Thymus (tissue), 11 donors: ENCODE data around the gene ADSS1. TPM values are rescaled to one million over a fixed set of nuclear protein-coding genes. Genes with fewer than 3 reads are reported as not detected.

Source experiments
- DNase-seq, 9 donors: peaks; one replicate each; pipeline ENCODE4 v3.0.0-alpha.2; 2013; ENCODE audit warnings: low spot score in 9 of 9, low read depth in 6 of 9, missing footprints in 1 of 9
- H3K27ac ChIP-seq, 2 donors: one replicate each; pipeline ENCODE4 v1.5.1; 2013; ENCODE audit warnings: control low read depth in 1 of 2, low read depth in 1 of 2, low read length in 1 of 2, mild to moderate bottlenecking in 1 of 2, moderate library complexity in 1 of 2
- H3K27me3 ChIP-seq, 2 donors: one replicate each; pipeline ENCODE4 v1.5.1; 2013; ENCODE audit warnings: low read length in 1 of 2; ENCODE audit not compliant: control insufficient read depth in 2 of 2, insufficient read depth in 1 of 2
- H3K36me3 ChIP-seq, 2 donors: one replicate each; pipeline ENCODE4 v1.5.1; 2013; ENCODE audit warnings: low read length in 1 of 2, mild to moderate bottlenecking in 1 of 2, moderate library complexity in 1 of 2; ENCODE audit not compliant: control insufficient read depth in 2 of 2, insufficient read depth in 2 of 2
- H3K4me1 ChIP-seq, 2 donors: one replicate each; pipeline ENCODE4 v1.5.1; 2013; ENCODE audit warnings: low read length in 2 of 2; ENCODE audit not compliant: control insufficient read depth in 2 of 2, insufficient read depth in 2 of 2
- H3K4me3 ChIP-seq, 2 donors: one replicate each; pipeline ENCODE4 v1.5.1; 2013; ENCODE audit warnings: low read length in 2 of 2, control low read depth in 1 of 2, mild to moderate bottlenecking in 1 of 2
- H3K9me3 ChIP-seq, 2 donors: one replicate each; pipeline ENCODE4 v1.5.1; 2013; ENCODE audit warnings: low read length in 1 of 2, mild to moderate bottlenecking in 1 of 2; ENCODE audit not compliant: control insufficient read depth in 2 of 2, insufficient read depth in 1 of 2
- WGBS: extraction: QIAGEN DNeasy Blood & Tissue Kit; methylation state at CpG from one replicate; pipeline ENCODE4 v1.1.7; 2013; 5-methylcytosine and 5-hydroxymethylcytosine counted together
- polyA plus RNA-seq: library from polyadenylated mRNA; stranded (reverse); fragments of 200-250 nt; gene quantifications from one replicate; pipeline ENCODE4 v1.2.3, GENCODE V29; 2013
- total RNA-seq: library from RNA; stranded (reverse); fragments of 120-200 nt; gene quantifications from one replicate; pipeline ENCODE4 v1.2.4, GENCODE V29; 2013
- donor health status: healthy.

Gene ADSS1
- total and polyA plus RNA-seq, 2 donors, result 2.5 to 4.0 TPM

DNA sequence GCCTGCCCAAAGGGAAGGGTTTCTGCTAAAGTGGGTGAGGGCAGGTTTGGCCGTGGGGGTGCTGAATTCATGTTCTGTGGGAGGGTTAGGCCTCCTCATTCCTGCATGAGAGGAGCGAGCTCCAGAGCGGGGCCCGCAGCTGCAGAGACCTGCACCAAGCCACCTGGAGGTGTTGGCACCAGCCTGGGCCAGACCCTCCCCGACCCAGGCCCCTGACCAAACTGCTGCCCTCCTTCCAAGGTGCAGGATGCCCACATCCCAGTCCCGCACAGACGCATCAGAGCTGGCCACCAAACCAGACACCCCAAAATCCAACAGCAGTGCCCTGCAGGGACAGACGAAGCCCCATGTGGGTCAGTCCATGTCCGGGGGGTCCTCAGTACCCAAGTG is 10.6 kb downstream of the ADSS1 start:
- Histone ChIP-seq H3K36me3 (no peaks in the 10 kb centered on the region), H3K27me3 (peaks cover 0 to 3% of the 10 kb centered on the region in 2 donors), H3K9me3 (no peaks in the 10 kb centered on the region), H3K27ac (no peak overlapping the region), H3K4me1 (no peaks in the 10 kb centered on the region), H3K4me3 (no peak overlapping the region)
- 97% methylated on average over 9 of the region's 9 CpGs for WGBS
- no peak for DNase-seq

DNA sequence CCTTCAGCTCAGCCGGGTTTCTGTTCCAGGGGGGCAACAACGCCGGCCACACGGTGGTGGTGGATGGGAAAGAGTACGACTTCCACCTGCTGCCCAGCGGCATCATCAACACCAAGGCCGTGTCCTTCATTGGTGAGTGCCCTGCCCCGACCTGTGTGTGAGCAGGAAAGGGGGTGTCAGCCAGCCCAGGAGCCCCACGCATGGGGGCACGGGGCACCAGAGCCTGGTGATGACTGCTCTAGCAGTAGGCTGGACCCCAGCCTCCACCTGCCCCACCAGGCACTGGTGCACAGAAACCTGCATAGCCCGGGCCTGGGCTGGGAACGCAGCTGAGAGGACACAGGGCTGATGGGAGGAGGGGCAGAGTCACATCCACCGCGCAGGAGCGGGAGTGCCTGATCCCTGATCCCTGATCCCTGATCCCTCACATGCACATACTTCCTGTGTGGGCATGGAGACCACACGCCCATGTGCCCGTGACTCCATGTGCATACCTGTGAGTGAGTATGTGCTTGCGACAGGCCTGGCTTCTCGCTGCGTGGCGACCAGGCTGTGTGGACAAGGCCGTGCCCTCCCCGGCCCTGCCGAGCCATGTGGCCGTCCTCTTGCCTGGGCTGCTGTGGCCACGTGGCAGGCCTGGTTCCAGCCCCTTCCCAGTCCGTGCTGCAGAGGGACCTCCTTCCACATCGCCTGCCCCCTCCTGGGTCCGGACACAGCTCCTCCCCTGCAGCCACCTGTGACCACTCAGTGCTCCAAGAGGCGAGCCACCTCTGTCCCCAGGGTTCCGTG is 11.2 kb downstream of the ADSS1 start:
- Histone ChIP-seq H3K36me3 (no peaks in the 10 kb centered on the region), H3K4me1 (no peaks in the 10 kb centered on the region), H3K9me3 (no peaks in the 10 kb centered on the region), H3K27me3 (peaks cover 0 to 3% of the 10 kb centered on the region in 2 donors), H3K27ac (no peak overlapping the region), H3K4me3 (no peak overlapping the region)
- WGBS, result 96% methylated on average over 31 of the region's 31 CpGs
- no peak for DNase-seq

DNA sequence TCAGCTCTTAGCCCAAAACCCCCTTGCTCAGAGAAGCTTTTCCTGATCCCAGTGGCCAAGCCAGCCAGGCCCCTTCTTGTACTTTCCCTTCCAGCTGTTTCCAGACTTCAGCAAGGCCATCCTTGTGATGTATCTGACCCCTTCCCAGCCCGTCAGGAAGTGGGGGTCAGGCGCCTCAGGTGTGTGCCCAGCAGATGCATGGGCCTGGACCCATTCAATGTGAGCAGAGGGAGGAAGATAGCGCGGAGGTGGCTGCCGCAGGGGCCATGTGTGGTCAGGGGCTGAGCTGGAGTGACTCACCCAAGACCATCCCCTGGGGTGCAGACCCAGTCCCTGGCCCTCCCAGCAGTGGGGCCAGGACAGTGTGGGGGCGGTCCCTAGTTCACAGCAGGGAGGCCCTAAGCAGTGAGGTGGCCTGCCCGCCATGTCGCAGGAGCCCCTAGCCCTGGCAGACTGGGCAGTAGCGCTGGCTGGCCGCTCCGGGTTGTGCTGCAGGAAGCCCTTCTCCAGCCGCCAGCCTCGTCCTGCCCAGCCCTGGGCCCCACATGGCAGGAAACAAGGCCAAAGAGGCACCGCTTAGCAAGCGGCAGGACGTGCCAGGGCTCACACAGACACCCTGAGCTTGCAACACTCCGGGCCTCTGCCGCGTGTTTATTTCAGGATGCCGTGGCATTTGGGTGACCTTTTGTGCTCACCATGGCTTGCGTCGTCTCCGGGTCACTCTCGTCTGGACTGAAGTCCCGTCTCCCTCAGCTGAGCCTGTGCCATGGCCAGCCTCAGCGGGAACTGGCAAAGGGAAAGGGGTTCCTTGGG is 12.0 kb downstream of the ADSS1 start:
- no peaks in the 10 kb centered on the region for H3K36me3 ChIP-seq
- no peaks in the 10 kb centered on the region for H3K4me1 ChIP-seq
- no peaks in the 10 kb centered on the region for H3K9me3 ChIP-seq
- DNase-seq, result no peak
- H3K27me3 ChIP-seq, result peaks cover 0 to 3% of the 10 kb centered on the region in 2 donors
- WGBS, result 77% methylated on average over 26 of the region's 26 CpGs
- H3K27ac ChIP-seq, result no peak overlapping the region
- H3K4me3 ChIP-seq, result no peak overlapping the region

DNA sequence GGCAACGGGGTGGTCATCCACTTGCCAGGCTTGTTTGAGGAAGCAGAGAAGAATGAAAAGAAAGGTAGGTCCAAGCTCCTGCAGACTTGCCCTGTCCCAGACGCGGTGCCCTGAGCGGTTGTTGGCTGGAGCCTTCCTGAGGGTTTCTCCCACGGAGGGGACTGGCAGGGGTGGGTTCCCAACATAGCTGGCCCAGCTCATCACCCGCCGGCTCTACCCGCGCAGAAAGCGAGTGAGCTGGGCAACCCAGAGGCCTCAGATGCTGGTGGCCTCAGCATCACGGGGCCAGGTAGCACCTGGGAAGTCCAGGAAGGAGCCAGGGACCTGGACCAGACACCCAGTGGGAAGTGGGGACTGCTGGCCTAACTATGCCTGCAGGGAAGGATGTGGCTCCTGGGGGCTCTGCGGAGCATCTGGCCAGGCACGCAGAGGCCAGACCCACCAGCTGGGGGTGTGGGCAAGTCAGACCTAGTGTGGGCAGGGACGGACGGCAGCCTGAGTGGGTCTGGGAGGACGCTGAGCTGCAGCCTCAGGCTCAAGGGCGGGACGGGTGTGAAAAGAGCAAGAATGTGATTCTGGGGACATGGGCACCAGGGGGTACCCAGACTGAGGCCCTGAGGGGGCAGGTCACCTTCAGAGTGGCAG is 14.5 kb downstream of the ADSS1 start:
- H3K4me1 ChIP-seq, result no peaks in the 10 kb centered on the region
- H3K4me3 ChIP-seq, result no peak overlapping the region
- H3K27me3 ChIP-seq, result peaks cover 0 to 3% of the 10 kb centered on the region in 2 donors
- no peaks in the 10 kb centered on the region for H3K9me3 ChIP-seq
- no peak overlapping the region for H3K27ac ChIP-seq
- no peak for DNase-seq
- no peaks in the 10 kb centered on the region for H3K36me3 ChIP-seq
- WGBS, result 95% methylated on average over 18 of the region's 18 CpGs

DNA sequence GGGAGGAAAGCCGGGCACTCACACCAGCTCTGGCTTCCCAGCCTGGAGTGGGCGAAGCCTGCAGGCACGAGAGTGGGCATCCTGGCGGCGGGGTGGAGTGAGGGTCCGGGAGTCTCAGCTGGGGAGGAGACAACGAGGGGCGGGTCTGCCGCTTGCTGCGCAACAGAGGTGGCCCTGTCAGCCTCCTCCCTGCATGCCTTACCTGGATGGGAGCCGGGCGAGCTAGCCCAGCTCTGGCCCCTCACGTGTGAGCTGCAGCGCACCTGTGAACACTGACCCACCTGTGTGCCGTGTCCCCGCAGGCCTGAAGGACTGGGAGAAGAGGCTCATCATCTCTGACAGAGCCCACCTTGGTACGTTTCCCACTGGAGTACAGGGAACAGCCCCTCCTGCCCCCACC is 15.0 kb downstream of the ADSS1 start:
- Histone ChIP-seq H3K9me3 (no peaks in the 10 kb centered on the region), H3K4me1 (no peaks in the 10 kb centered on the region), H3K36me3 (no peaks in the 10 kb centered on the region), H3K27me3 (peaks cover 0 to 3% of the 10 kb centered on the region in 2 donors), H3K4me3 (no peak overlapping the region), H3K27ac (no peak overlapping the region)
- no peak for DNase-seq
- 97% methylated on average over 17 of the region's 17 CpGs for WGBS

GRCh38 chr14:104739546-104740516 is 15.8 kb downstream of the ADSS1 start:
- Histone ChIP-seq H3K36me3 (no peaks in the 10 kb centered on the region), H3K9me3 (no peaks in the 10 kb centered on the region), H3K4me3 (no peak overlapping the region), H3K27ac (no peak overlapping the region), H3K4me1 (no peaks in the 10 kb centered on the region), H3K27me3 (peaks cover 0 to 3% of the 10 kb centered on the region in 2 donors)
- WGBS, result 95% methylated on average over 29 of the region's 29 CpGs
- DNase-seq, result no peak

- Histone ChIP-seq H3K27me3 (peaks cover 0 to 1% of the 10 kb centered on the region in 2 donors), H3K9me3 (no peaks in the 10 kb centered on the region), H3K4me3 (no peak overlapping the region), H3K27ac (no peak overlapping the region), H3K4me1 (peaks cover 0 to 10% of the 10 kb centered on the region in 2 donors), H3K36me3 (no peaks in the 10 kb centered on the region)
- no peak for DNase-seq
- WGBS, result 95% methylated on average over 29 of the region's 29 CpGs
Observed at GRCh38 chr14:104741108-104741802, 17.2 kb downstream of the ADSS1 start.

- H3K36me3 ChIP-seq, result no peaks in the 10 kb centered on the region
- H3K4me1 ChIP-seq, result peaks cover 0 to 16% of the 10 kb centered on the region in 2 donors
- H3K4me3 ChIP-seq, result no peak overlapping the region
- no peak for DNase-seq
- no peaks in the 10 kb centered on the region for H3K9me3 ChIP-seq
- H3K27me3 ChIP-seq, result no peaks in the 10 kb centered on the region
- H3K27ac ChIP-seq, result no peak overlapping the region
- WGBS, result 92% methylated on average over 23 of the region's 23 CpGs
Observed at GRCh38 chr14:104741803-104742251, 17.8 kb downstream of the ADSS1 start.
